HepG2 (cell line): ENCODE results near the gene MRO. TPM values are rescaled to one million over a fixed set of nuclear protein-coding genes. Genes with fewer than 3 reads are reported as not detected.
A peak's percentile ranks its signal among the peaks of the same experiment; 100 is the strongest.

ENCODE experiments used
- ARHGAP35 ChIP-seq: sonication (generic); formaldehyde crosslinking; IDR thresholded peaks from 2 replicates; pipeline ENCODE4 v1.9.0; 2022; ENCODE audit warnings: mild to moderate bottlenecking, inconsistent platforms, moderate library complexity, missing genetic modification reagents, borderline replicate concordance
- CENPT ChIP-seq: sonication (generic); formaldehyde crosslinking; IDR thresholded peaks from 2 replicates; pipeline ENCODE4 v1.8.0; 2022; ENCODE audit warnings: low read depth, mild to moderate bottlenecking, moderate library complexity, missing genetic modification reagents
- DR1 ChIP-seq: sonication (generic); formaldehyde crosslinking; IDR thresholded peaks from 2 replicates; pipeline ENCODE4 v1.8.0; 2021; ENCODE audit warnings: mild to moderate bottlenecking, missing genetic modification reagents, inconsistent platforms
- GZF1 ChIP-seq: sonication (generic); formaldehyde crosslinking; IDR thresholded peaks from 2 replicates; pipeline ENCODE4 v1.5.1; 2020; ENCODE audit warnings: mild to moderate bottlenecking, missing genetic modification reagents
- HDAC6 ChIP-seq: fragments of 200-600 bp; sonication (generic); IDR thresholded peaks from 2 replicates; pipeline ENCODE4 v1.7.0; 2017; ENCODE audit warnings: mild to moderate bottlenecking, antibody characterized with exemption, low read length, low read depth
- POGZ ChIP-seq: sonication (generic); formaldehyde crosslinking; IDR thresholded peaks from 2 replicates; pipeline ENCODE4 v1.4.0; 2020; ENCODE audit warnings: mild to moderate bottlenecking, missing genetic modification reagents
- REXO4 ChIP-seq: sonication (generic); formaldehyde crosslinking; IDR thresholded peaks from 2 replicates; pipeline ENCODE4 v1.8.0; 2022; ENCODE audit warnings: missing genetic modification reagents, mild to moderate bottlenecking, borderline replicate concordance
- RFXAP ChIP-seq: sonication (generic); formaldehyde crosslinking; IDR thresholded peaks from 2 replicates; pipeline ENCODE4 v1.4.0; 2020; ENCODE audit warnings: missing genetic modification reagents, borderline replicate concordance
- SIN3A ChIP-seq: IDR thresholded peaks from 2 replicates; pipeline ENCODE4 v1.6.1; 2011; ENCODE audit warnings: low read depth, mild to moderate bottlenecking, control low read depth, low read length, borderline replicate concordance
- SMYD3 ChIP-seq: sonication (generic); formaldehyde crosslinking; IDR thresholded peaks from 2 replicates; pipeline ENCODE4 v1.8.1; 2023; ENCODE audit warnings: mild to moderate bottlenecking, missing genetic modification reagents
- TBX2 ChIP-seq: sonication (generic); formaldehyde crosslinking; IDR thresholded peaks from 2 replicates; pipeline ENCODE4 v1.5.0; 2020; ENCODE audit warnings: missing genetic modification reagents, mild to moderate bottlenecking, borderline replicate concordance
- ZNF292 ChIP-seq: sonication (generic); formaldehyde crosslinking; IDR thresholded peaks from 2 replicates; pipeline ENCODE4 v1.8.1; 2022; ENCODE audit warnings: mild to moderate bottlenecking, low read depth, missing genetic modification reagents, borderline replicate concordance
- ZNF468 ChIP-seq: sonication (generic); formaldehyde crosslinking; IDR thresholded peaks from 2 replicates; pipeline ENCODE4 v1.8.0; 2022; ENCODE audit warnings: mild to moderate bottlenecking, moderate library complexity, missing genetic modification reagents
- ZNF747 ChIP-seq: sonication (generic); formaldehyde crosslinking; IDR thresholded peaks from 2 replicates; pipeline ENCODE4 v1.8.1; 2023; ENCODE audit warnings: missing genetic modification reagents, mild to moderate bottlenecking, borderline replicate concordance
- polyA plus RNA-seq, 8 experiments: library from polyadenylated mRNA; depleted of rRNA in 3 of 8; stranded (reverse) in 7 of 8; unstranded in 1 of 8; fragments of >200 nt; fragmentation: Illumina TruSeq in 4 of 8; extraction: Trizol in 4 of 8; gene quantifications; 2 replicates each; pipeline versions ENCODE4 v1.2.1 to v1.2.3, GENCODE V29; 2011 to 2016; ENCODE audit warnings: low read depth in 4 of 8, missing spikeins in 1 of 8, mixed read lengths in 1 of 8; ENCODE audit not compliant: insufficient read depth in 1 of 8
- total RNA-seq, 5 experiments: library from RNA; depleted of rRNA; stranded (reverse); fragments of >200 nt; fragmentation: Illumina TruSeq; extraction: Trizol; gene quantifications; 2 replicates each; pipeline ENCODE4 v1.2.3, GENCODE V29; 2016; ENCODE audit warnings: low read depth in 1 of 5
- TF ChIP-seq, protein P1 (sequence below): sonication (generic); formaldehyde crosslinking; IDR thresholded peaks from 2 replicates; pipeline ENCODE4 v1.4.0; 2020; ENCODE audit warnings: mild to moderate bottlenecking, missing genetic modification reagents
- TF ChIP-seq, protein P2 (sequence below): sonication (generic); formaldehyde crosslinking; IDR thresholded peaks from 2 replicates; pipeline ENCODE4 v1.4.0; 2020; ENCODE audit warnings: missing genetic modification reagents
- TF ChIP-seq, protein P3 (sequence below): sonication (generic); formaldehyde crosslinking; IDR thresholded peaks from 2 replicates; pipeline ENCODE4 v1.4.0; 2020; ENCODE audit warnings: missing genetic modification reagents
- TF ChIP-seq, protein P4 (sequence below): sonication (generic); formaldehyde crosslinking; IDR thresholded peaks from 2 replicates; pipeline ENCODE4 v1.4.0; 2020; ENCODE audit warnings: missing genetic modification reagents
- TF ChIP-seq, protein P5 (sequence below): sonication (generic); formaldehyde crosslinking; IDR thresholded peaks from 2 replicates; pipeline ENCODE4 v1.4.0; 2020; ENCODE audit warnings: missing genetic modification reagents, mild to moderate bottlenecking, borderline replicate concordance

MRO gene
- total and polyA plus RNA-seq, 2 of the 13 experiments (the other 11 are each of a cell fraction or from before 2014, with no cell fraction given), result not detected

DNA sequence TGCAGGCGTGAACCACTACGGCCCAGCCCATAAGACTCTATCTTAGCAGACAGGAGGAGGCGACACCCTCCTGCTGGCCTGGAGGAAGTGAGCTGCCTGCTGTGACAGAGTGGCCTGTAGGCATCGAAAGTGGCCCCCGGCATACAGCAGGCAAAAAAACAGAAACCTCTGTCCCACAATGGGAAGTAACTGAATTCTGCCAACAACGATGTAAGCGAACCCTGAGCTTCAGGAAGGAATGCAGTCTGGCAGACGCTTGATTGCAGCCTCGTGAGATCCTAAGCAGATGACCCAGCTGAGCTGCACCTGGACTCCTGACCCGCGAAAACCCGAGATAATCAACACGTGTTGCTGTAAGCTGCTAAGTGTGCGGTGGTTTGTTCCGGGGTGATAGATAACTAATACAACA, 13.6 kb downstream of the MRO start (continued):
- TF ChIP-seq, protein P1, sequence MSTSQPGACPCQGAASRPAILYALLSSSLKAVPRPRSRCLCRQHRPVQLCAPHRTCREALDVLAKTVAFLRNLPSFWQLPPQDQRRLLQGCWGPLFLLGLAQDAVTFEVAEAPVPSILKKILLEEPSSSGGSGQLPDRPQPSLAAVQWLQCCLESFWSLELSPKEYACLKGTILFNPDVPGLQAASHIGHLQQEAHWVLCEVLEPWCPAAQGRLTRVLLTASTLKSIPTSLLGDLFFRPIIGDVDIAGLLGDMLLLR (CRISPR knock-in tag), result 0 out of 2 replicates have a peak, but pooled peaks have one; percentile 26
- TF ChIP-seq CENPT (CRISPR knock-in tag), result no peak
- no peak for TF ChIP-seq REXO4 (CRISPR knock-in tag)
- no peak for TF ChIP-seq ZNF747 (CRISPR knock-in tag)
- no peak for TF ChIP-seq ARHGAP35 (CRISPR knock-in tag)
- peak; percentile 59; the same call in 1 of the 2 replicates for TF ChIP-seq TBX2
- TF ChIP-seq, protein P2, sequence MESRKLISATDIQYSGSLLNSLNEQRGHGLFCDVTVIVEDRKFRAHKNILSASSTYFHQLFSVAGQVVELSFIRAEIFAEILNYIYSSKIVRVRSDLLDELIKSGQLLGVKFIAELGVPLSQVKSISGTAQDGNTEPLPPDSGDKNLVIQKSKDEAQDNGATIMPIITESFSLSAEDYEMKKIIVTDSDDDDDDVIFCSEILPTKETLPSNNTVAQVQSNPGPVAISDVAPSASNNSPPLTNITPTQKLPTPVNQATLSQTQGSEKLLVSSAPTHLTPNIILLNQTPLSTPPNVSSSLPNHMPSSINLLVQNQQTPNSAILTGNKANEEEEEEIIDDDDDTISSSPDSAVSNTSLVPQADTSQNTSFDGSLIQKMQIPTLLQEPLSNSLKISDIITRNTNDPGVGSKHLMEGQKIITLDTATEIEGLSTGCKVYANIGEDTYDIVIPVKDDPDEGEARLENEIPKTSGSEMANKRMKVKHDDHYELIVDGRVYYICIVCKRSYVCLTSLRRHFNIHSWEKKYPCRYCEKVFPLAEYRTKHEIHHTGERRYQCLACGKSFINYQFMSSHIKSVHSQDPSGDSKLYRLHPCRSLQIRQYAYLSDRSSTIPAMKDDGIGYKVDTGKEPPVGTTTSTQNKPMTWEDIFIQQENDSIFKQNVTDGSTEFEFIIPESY (CRISPR knock-in tag), result no peak
- TF ChIP-seq, protein P3, sequence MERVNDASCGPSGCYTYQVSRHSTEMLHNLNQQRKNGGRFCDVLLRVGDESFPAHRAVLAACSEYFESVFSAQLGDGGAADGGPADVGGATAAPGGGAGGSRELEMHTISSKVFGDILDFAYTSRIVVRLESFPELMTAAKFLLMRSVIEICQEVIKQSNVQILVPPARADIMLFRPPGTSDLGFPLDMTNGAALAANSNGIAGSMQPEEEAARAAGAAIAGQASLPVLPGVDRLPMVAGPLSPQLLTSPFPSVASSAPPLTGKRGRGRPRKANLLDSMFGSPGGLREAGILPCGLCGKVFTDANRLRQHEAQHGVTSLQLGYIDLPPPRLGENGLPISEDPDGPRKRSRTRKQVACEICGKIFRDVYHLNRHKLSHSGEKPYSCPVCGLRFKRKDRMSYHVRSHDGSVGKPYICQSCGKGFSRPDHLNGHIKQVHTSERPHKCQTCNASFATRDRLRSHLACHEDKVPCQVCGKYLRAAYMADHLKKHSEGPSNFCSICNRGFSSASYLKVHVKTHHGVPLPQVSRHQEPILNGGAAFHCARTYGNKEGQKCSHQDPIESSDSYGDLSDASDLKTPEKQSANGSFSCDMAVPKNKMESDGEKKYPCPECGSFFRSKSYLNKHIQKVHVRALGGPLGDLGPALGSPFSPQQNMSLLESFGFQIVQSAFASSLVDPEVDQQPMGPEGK, result no peak
- TF ChIP-seq, protein P4, sequence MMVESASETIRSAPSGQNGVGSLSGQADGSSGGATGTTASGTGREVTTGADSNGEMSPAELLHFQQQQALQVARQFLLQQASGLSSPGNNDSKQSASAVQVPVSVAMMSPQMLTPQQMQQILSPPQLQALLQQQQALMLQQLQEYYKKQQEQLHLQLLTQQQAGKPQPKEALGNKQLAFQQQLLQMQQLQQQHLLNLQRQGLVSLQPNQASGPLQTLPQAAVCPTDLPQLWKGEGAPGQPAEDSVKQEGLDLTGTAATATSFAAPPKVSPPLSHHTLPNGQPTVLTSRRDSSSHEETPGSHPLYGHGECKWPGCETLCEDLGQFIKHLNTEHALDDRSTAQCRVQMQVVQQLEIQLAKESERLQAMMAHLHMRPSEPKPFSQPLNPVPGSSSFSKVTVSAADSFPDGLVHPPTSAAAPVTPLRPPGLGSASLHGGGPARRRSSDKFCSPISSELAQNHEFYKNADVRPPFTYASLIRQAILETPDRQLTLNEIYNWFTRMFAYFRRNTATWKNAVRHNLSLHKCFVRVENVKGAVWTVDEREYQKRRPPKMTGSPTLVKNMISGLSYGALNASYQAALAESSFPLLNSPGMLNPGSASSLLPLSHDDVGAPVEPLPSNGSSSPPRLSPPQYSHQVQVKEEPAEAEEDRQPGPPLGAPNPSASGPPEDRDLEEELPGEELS (CRISPR knock-in tag), result 0 out of 2 replicates have a peak, but pooled peaks have one; percentile 14
- TF ChIP-seq, protein P5, sequence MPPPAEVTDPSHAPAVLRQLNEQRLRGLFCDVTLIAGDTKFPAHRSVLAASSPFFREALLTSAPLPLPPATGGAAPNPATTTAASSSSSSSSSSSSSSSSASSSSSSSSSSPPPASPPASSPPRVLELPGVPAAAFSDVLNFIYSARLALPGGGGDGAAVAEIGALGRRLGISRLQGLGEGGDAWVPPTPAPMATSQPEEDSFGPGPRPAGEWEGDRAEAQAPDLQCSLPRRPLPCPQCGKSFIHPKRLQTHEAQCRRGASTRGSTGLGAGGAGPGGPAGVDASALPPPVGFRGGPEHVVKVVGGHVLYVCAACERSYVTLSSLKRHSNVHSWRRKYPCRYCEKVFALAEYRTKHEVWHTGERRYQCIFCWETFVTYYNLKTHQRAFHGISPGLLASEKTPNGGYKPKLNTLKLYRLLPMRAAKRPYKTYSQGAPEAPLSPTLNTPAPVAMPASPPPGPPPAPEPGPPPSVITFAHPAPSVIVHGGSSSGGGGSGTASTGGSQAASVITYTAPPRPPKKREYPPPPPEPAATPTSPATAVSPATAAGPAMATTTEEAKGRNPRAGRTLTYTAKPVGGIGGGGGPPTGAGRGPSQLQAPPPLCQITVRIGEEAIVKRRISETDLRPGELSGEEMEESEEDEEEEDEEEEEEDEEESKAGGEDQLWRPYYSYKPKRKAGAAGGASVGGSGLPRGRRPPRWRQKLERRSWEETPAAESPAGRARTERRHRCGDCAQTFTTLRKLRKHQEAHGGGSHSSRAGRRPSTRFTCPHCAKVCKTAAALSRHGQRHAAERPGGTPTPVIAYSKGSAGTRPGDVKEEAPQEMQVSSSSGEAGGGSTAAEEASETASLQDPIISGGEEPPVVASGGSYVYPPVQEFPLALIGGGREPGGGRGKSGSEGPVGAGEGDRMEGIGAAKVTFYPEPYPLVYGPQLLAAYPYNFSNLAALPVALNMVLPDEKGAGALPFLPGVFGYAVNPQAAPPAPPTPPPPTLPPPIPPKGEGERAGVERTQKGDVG (CRISPR knock-in tag), result no peak
- TF ChIP-seq GZF1 (CRISPR knock-in tag), result no peak
- TF ChIP-seq ZNF292, result no peak
- no peak for TF ChIP-seq SMYD3 (CRISPR knock-in tag)
- TF ChIP-seq SIN3A, result no peak
- TF ChIP-seq POGZ (CRISPR knock-in tag), result no peak
- TF ChIP-seq HDAC6, result no peak
- no peak for TF ChIP-seq DR1
- no peak for TF ChIP-seq ZNF468 (CRISPR knock-in tag)
- no peak for TF ChIP-seq RFXAP (CRISPR knock-in tag)
